Thyroid gland (tissue), 4 donors: ENCODE results near the gene GHITM. TPM values are rescaled to one million over a fixed set of nuclear protein-coding genes. Genes with fewer than 3 reads are reported as not detected.

Experiments
- DNase-seq, 2 donors: peaks; one replicate each; pipeline ENCODE4 v3.0.0-alpha.2; 2019
- H3K27ac ChIP-seq, 3 donors: fragments of 200-600 bp; sonication (generic); 1 replicate in 2 of 3; 2 replicates in 1 of 3; pipeline ENCODE4 v1.5.1; 2016 to 2019; ENCODE audit warnings: mild to moderate bottlenecking in 1 of 3, moderate library complexity in 1 of 3
- H3K27me3 ChIP-seq: fragments of 200-600 bp; sonication (generic); one replicate; pipeline ENCODE4 v1.5.1; 2019
- H3K36me3 ChIP-seq, 2 donors: fragments of 200-600 bp; sonication (generic); one replicate each; pipeline ENCODE4 v1.5.1; 2016 to 2019
- H3K4me1 ChIP-seq, 2 donors: fragments of 200-600 bp; sonication (generic); one replicate each; pipeline ENCODE4 v1.5.1; 2017 to 2019
- H3K4me3 ChIP-seq, 3 donors: fragments of 200-600 bp; sonication (generic); replicated peaks in 1 of 3; 1 replicate in 2 of 3; 2 replicates in 1 of 3; pipeline ENCODE4 v1.5.1; 2016; ENCODE audit warnings: mild to moderate bottlenecking in 1 of 3
- H3K9me3 ChIP-seq: fragments of 200-600 bp; sonication (generic); one replicate; pipeline ENCODE4 v1.5.1; 2017
- CTCF ChIP-seq, 6 experiments: fragments of 200-600 bp in 3 of 6; fragments of 450-650 bp in 3 of 6; sonication (generic) in 3 of 6; IDR thresholded peaks; one replicate each; pipeline ENCODE4 v1.5.1; 2016 to 2019; ENCODE audit warnings: antibody characterized with exemption in 6 of 6, mild to moderate bottlenecking in 2 of 6, inconsistent platforms in 1 of 6, moderate library complexity in 1 of 6
- POLR2A ChIP-seq, 2 donors: fragments of 450-650 bp; IDR thresholded peaks; one replicate each; pipeline ENCODE4 v1.6.1; 2017; ENCODE audit warnings: antibody characterized with exemption in 2 of 2, mild to moderate bottlenecking in 2 of 2, moderate library complexity in 1 of 2
- WGBS, 2 donors: methylation state at CpG; one replicate each; pipeline ENCODE4 v1.1.5; 2017; 5-methylcytosine and 5-hydroxymethylcytosine counted together
- intact Hi-C: fragments of 100-400 bp; cut with DNase I; formaldehyde crosslinking; loops from one replicate; pipeline ENCODE4 v1.15.1; 2023
- total RNA-seq, 4 donors: library from RNA; depleted of rRNA; stranded (reverse); fragments of >200 nt; gene quantifications; one replicate each; pipeline ENCODE4 v1.2.3, GENCODE V29; 2016

The GHITM gene
- total RNA-seq, 4 donors from 2014 or later: 165 to 251 (median 202) TPM

GRCh38 chr10:84196083-84196482 is 56.8 kb downstream of the GHITM start:
- intact Hi-C loops: no loop called here
- H3K36me3 ChIP-seq: no peaks in the 10 kb centered on the region
- H3K27me3 ChIP-seq: no peaks in the 10 kb centered on the region
- H3K4me1 ChIP-seq: peaks cover 3 to 26% of the 10 kb centered on the region in 2 donors
- 24 to 29% methylated on average over 4 of the region's 4 CpGs for WGBS, 2 donors
- DNase-seq: no peak
- TF ChIP-seq POLR2A (IDR thresholded peaks at IDR 0.05) (no peak), CTCF (IDR thresholded peaks at IDR 0.05) (no peak)
- H3K9me3 ChIP-seq: no peaks in the 10 kb centered on the region
- no peak overlapping the region for H3K27ac ChIP-seq
- no peak overlapping the region for H3K4me3 ChIP-seq

- intact Hi-C loops: no loop called here
- WGBS, 2 donors: 42 to 57% methylated on average over 5 of the region's 5 CpGs
- H3K4me3 ChIP-seq: no peak overlapping the region
- no peak overlapping the region for H3K27ac ChIP-seq
- H3K9me3 ChIP-seq: no peaks in the 10 kb centered on the region
- peak; percentile 83 to 88 for DNase-seq
- no peak for TF ChIP-seq POLR2A (IDR thresholded peaks at IDR 0.05)
- no peak for TF ChIP-seq CTCF (IDR thresholded peaks at IDR 0.05)
- no peaks in the 10 kb centered on the region for H3K27me3 ChIP-seq
- peaks cover 3 to 26% of the 10 kb centered on the region in 2 donors for H3K4me1 ChIP-seq
- H3K36me3 ChIP-seq: no peaks in the 10 kb centered on the region
Observed at GRCh38 chr10:84196941-84197340, 57.6 kb downstream of the GHITM start.

GRCh38 chr10:84197643-84198042 is 58.3 kb downstream of the GHITM start:
- no peak overlapping the region for H3K27ac ChIP-seq
- DNase-seq: no peak
- intact Hi-C loops: no loop called here
- no peaks in the 10 kb centered on the region for H3K9me3 ChIP-seq
- WGBS, 2 donors: 70 to 86% methylated on average over 5 of the region's 5 CpGs
- peaks cover 3 to 26% of the 10 kb centered on the region in 2 donors for H3K4me1 ChIP-seq
- TF ChIP-seq CTCF (IDR thresholded peaks at IDR 0.05): no peak
- no peak for TF ChIP-seq POLR2A (IDR thresholded peaks at IDR 0.05)
- H3K27me3 ChIP-seq: no peaks in the 10 kb centered on the region
- no peak overlapping the region for H3K4me3 ChIP-seq
- H3K36me3 ChIP-seq: no peaks in the 10 kb centered on the region

- DNase-seq: no peak
- intact Hi-C loops: no loop called here
- no peaks in the 10 kb centered on the region for H3K27me3 ChIP-seq
- H3K4me1 ChIP-seq: peaks cover 3 to 26% of the 10 kb centered on the region in 2 donors
- H3K9me3 ChIP-seq: no peaks in the 10 kb centered on the region
- no peak overlapping the region for H3K4me3 ChIP-seq
- H3K36me3 ChIP-seq: no peaks in the 10 kb centered on the region
- 84 to 88% methylated on average over 7 of the region's 7 CpGs for WGBS, 2 donors
- no peak overlapping the region for H3K27ac ChIP-seq
- TF ChIP-seq CTCF (IDR thresholded peaks at IDR 0.05) (no peak), POLR2A (IDR thresholded peaks at IDR 0.05) (no peak)
Observed at GRCh38 chr10:84198206-84198915, 59.1 kb downstream of the GHITM start.

GRCh38 chr10:84200537-84201243 is 61.4 kb downstream of the GHITM start:
- DNase-seq: no peak
- no peaks in the 10 kb centered on the region for H3K27me3 ChIP-seq
- H3K4me1 ChIP-seq: peaks cover 0 to 11% of the 10 kb centered on the region in 2 donors
- intact Hi-C loops: no loop called here
- no peak for TF ChIP-seq CTCF (IDR thresholded peaks at IDR 0.05)
- TF ChIP-seq POLR2A (IDR thresholded peaks at IDR 0.05): no peak
- no peak overlapping the region for H3K4me3 ChIP-seq
- no peaks in the 10 kb centered on the region for H3K9me3 ChIP-seq
- WGBS, 2 donors: 82 to 86% methylated on average over 11 of the region's 11 CpGs
- H3K36me3 ChIP-seq: no peaks in the 10 kb centered on the region
- no peak overlapping the region for H3K27ac ChIP-seq
